ENCODE results near the gene SLC9A1. TPM values are rescaled to one million over a fixed set of nuclear protein-coding genes. Genes with fewer than 3 reads are reported as not detected.
A peak's percentile ranks its signal among the peaks of the same experiment; 100 is the strongest.

SLC9A1 gene
- total RNA-seq, 1 donor from 2014 or later, result 13.6 TPM

GRCh38 chr1:27152829-27153548 is 1.9 kb downstream of the SLC9A1 start:
- peak overlapping the region; percentile 86 for H3K4me3 Mint-ChIP-seq
- peaks cover 65% of the 10 kb centered on the region for H3K4me1 Mint-ChIP-seq
- no peak for ATAC-seq (ENCODE audit: low read depth)
- H3K9me3 Mint-ChIP-seq, result no peaks in the 10 kb centered on the region
- ChIA-PET POLR2A (interaction anchor here (0.9 to 7.6 kb wide), 3 partner anchors 9 to 41 kb away, joined by 7 to 127 read pairs (median 9); no protein-coding TSS in a partner anchor), CTCF (interaction anchor here (1.8 kb wide), 1 partner anchor 41 kb away, joined by 4 read pairs; no protein-coding TSS in a partner anchor)
- H3K36me3 Mint-ChIP-seq (ENCODE audit: low read depth), result peaks cover 8% of the 10 kb centered on the region
- no peaks in the 10 kb centered on the region for H3K27me3 Mint-ChIP-seq
- intact Hi-C loops (cut with micrococcal nuclease), result loop anchor here (1.0 kb wide), 1 partner anchor 8 kb away; no protein-coding TSS in a partner anchor
- no peak overlapping the region for H3K27ac Mint-ChIP-seq
- no peak for DNase-seq
- TF ChIP-seq CTCF (IDR thresholded peaks at IDR 0.05), result no peak

GRCh38 chr1:27152004-27152828 is 2.7 kb downstream of the SLC9A1 start:
- H3K4me1 Mint-ChIP-seq, result peaks cover 66% of the 10 kb centered on the region
- CTCF ChIA-PET, result interaction anchor here (1.8 kb wide), 1 partner anchor 40 kb away, joined by 4 read pairs; no protein-coding TSS in a partner anchor
- H3K27ac Mint-ChIP-seq, result no peak overlapping the region
- TF ChIP-seq CTCF (IDR thresholded peaks at IDR 0.05), result no peak
- POLR2A ChIA-PET, result interaction anchor here (0.9 to 7.6 kb wide), 3 partner anchors 9 to 40 kb away, joined by 7 to 127 read pairs (median 9); no protein-coding TSS in a partner anchor
- intact Hi-C loops (cut with micrococcal nuclease), result no loop called here
- ATAC-seq (ENCODE audit: low read depth), result no peak
- H3K36me3 Mint-ChIP-seq (ENCODE audit: low read depth), result peaks cover 8% of the 10 kb centered on the region
- H3K4me3 Mint-ChIP-seq, result peak overlapping the region; percentile 86
- no peaks in the 10 kb centered on the region for H3K9me3 Mint-ChIP-seq
- H3K27me3 Mint-ChIP-seq, result no peaks in the 10 kb centered on the region
- DNase-seq, result no peak

- ChIA-PET POLR2A (interaction anchor here (0.6 to 7.6 kb wide), 2 partner anchors 11 to 12 kb away, joined by 5 to 127 read pairs; no protein-coding TSS in a partner anchor), CTCF (interaction anchor here (1.1 kb wide), 1 partner anchor 519 kb away, joined by 3 read pairs; no protein-coding TSS in a partner anchor)
- TF ChIP-seq CTCF (IDR thresholded peaks at IDR 0.05), result no peak
- no peak overlapping the region for H3K4me3 Mint-ChIP-seq
- H3K27ac Mint-ChIP-seq, result no peak overlapping the region
- H3K4me1 Mint-ChIP-seq, result peaks cover 65% of the 10 kb centered on the region
- no peaks in the 10 kb centered on the region for H3K9me3 Mint-ChIP-seq
- no peak for DNase-seq
- intact Hi-C loops (cut with micrococcal nuclease), result no loop called here
- no peak for ATAC-seq (ENCODE audit: low read depth)
- H3K36me3 Mint-ChIP-seq (ENCODE audit: low read depth), result peaks cover 11% of the 10 kb centered on the region
- no peaks in the 10 kb centered on the region for H3K27me3 Mint-ChIP-seq
Measured at GRCh38 chr1:27150641-27151040, 4.3 kb downstream of the SLC9A1 start.

GRCh38 chr1:27150183-27150582 is 4.7 kb downstream of the SLC9A1 start:
- ATAC-seq (ENCODE audit: low read depth), result no peak
- no peaks in the 10 kb centered on the region for H3K9me3 Mint-ChIP-seq
- H3K27ac Mint-ChIP-seq, result no peak overlapping the region
- intact Hi-C loops (cut with micrococcal nuclease), result no loop called here
- H3K36me3 Mint-ChIP-seq (ENCODE audit: low read depth), result peaks cover 13% of the 10 kb centered on the region
- POLR2A ChIA-PET, result interaction anchor here (7.6 kb wide), 1 partner anchor 12 kb away, joined by 127 read pairs; no protein-coding TSS in a partner anchor
- DNase-seq, result no peak
- H3K4me3 Mint-ChIP-seq, result no peak overlapping the region
- no peak for TF ChIP-seq CTCF (IDR thresholded peaks at IDR 0.05)
- H3K27me3 Mint-ChIP-seq, result no peaks in the 10 kb centered on the region
- H3K4me1 Mint-ChIP-seq, result peaks cover 60% of the 10 kb centered on the region
- CTCF ChIA-PET, result interaction anchor here (1.3 kb wide), 1 partner anchor 48 kb away, joined by 3 read pairs; no protein-coding TSS in a partner anchor

All from activated B cell treated with CpG ODN at 0.5 μM for 24 hours (primary cell).